ENCODE measurements around the gene THAP5. TPM values are rescaled to one million over a fixed set of nuclear protein-coding genes. Genes with fewer than 3 reads are reported as not detected.

Gene THAP5
- polyA plus RNA-seq, 1 of the 3 experiments (the other 2 are of a cell fraction) = 4.2 TPM

GRCh38 chr7:108614896-108615295, 45.4 kb upstream of the THAP5 start:
- Histone ChIP-seq H3K27ac (ENCODE audit: low read depth in 2 of 2, low read length in 1 of 2) (no peak overlapping the region), H3K79me2 (ENCODE audit: insufficient read depth) (no peaks in the 10 kb centered on the region), H3K4me1 (ENCODE audit: control insufficient read depth in 1 of 2, insufficient read depth in 2 of 2, low read depth in 1 of 2, low read length in 1 of 2) (no peaks in the 10 kb centered on the region), H3K9me3 (no peaks in the 10 kb centered on the region), H3K36me3 (replicated peaks in 1 of 2; ENCODE audit: control insufficient read depth in 1 of 2, insufficient read depth in 2 of 2, low read length in 1 of 2) (no peaks in the 10 kb centered on the region), H3K4me3 (ENCODE audit: low read depth in 2 of 2, low read length in 1 of 2) (no peak overlapping the region), H3K9me2 (no peaks in the 10 kb centered on the region), H2AFZ (ENCODE audit: low read depth) (no peak overlapping the region), H3K27me3 (ENCODE audit: insufficient read depth) (no peaks in the 10 kb centered on the region; the same call in 1 of the 2 replicates), H4K20me1 (ENCODE audit: insufficient read depth) (no peaks in the 10 kb centered on the region), H3K9ac (no peak overlapping the region), H3K4me2 (no peak overlapping the region), H3F3A (replicated peaks; ENCODE audit: insufficient read depth) (no peaks in the 10 kb centered on the region)
- TF ChIP-seq RFX5 (IDR thresholded peaks at IDR 0.05; ENCODE audit: low read length) = no peak
- TF ChIP-seq, protein P1, sequence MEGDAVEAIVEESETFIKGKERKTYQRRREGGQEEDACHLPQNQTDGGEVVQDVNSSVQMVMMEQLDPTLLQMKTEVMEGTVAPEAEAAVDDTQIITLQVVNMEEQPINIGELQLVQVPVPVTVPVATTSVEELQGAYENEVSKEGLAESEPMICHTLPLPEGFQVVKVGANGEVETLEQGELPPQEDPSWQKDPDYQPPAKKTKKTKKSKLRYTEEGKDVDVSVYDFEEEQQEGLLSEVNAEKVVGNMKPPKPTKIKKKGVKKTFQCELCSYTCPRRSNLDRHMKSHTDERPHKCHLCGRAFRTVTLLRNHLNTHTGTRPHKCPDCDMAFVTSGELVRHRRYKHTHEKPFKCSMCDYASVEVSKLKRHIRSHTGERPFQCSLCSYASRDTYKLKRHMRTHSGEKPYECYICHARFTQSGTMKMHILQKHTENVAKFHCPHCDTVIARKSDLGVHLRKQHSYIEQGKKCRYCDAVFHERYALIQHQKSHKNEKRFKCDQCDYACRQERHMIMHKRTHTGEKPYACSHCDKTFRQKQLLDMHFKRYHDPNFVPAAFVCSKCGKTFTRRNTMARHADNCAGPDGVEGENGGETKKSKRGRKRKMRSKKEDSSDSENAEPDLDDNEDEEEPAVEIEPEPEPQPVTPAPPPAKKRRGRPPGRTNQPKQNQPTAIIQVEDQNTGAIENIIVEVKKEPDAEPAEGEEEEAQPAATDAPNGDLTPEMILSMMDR (IDR thresholded peaks at IDR 0.05) = no peak
- no peak for TF ChIP-seq NFIC (IDR thresholded peaks at IDR 0.05; ENCODE audit: borderline replicate concordance)
- no peak for TF ChIP-seq YY1 (IDR thresholded peaks at IDR 0.05; ENCODE audit: low read depth)
- no peak for TF ChIP-seq RAD21 (IDR thresholded peaks at IDR 0.05; ENCODE audit: low read length)
- no peak for TF ChIP-seq MAX (IDR thresholded peaks at IDR 0.05; ENCODE audit: low read depth)
- no peak for TF ChIP-seq MEF2A (IDR thresholded peaks at IDR 0.05; ENCODE audit: borderline replicate concordance, low read depth)
- no peak for TF ChIP-seq JUND (IDR thresholded peaks at IDR 0.05)
- no peak for TF ChIP-seq MXI1 (IDR thresholded peaks at IDR 0.05; ENCODE audit: low read depth, low read length)
- TF ChIP-seq EP300 (IDR thresholded peaks at IDR 0.05; ENCODE audit: borderline replicate concordance in 1 of 2, low read depth in 1 of 2, low read length in 1 of 2) = no peak
- no peak for TF ChIP-seq TAF1 (IDR thresholded peaks at IDR 0.05; ENCODE audit: borderline replicate concordance, low read depth, low read length)
- TF ChIP-seq, protein P2, sequence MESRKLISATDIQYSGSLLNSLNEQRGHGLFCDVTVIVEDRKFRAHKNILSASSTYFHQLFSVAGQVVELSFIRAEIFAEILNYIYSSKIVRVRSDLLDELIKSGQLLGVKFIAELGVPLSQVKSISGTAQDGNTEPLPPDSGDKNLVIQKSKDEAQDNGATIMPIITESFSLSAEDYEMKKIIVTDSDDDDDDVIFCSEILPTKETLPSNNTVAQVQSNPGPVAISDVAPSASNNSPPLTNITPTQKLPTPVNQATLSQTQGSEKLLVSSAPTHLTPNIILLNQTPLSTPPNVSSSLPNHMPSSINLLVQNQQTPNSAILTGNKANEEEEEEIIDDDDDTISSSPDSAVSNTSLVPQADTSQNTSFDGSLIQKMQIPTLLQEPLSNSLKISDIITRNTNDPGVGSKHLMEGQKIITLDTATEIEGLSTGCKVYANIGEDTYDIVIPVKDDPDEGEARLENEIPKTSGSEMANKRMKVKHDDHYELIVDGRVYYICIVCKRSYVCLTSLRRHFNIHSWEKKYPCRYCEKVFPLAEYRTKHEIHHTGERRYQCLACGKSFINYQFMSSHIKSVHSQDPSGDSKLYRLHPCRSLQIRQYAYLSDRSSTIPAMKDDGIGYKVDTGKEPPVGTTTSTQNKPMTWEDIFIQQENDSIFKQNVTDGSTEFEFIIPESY (IDR thresholded peaks at IDR 0.05; ENCODE audit: borderline replicate concordance, low read depth) = no peak
- no peak for TF ChIP-seq EZH2phosphoT487 (IDR thresholded peaks at IDR 0.05; ENCODE audit: borderline replicate concordance, low read depth)
- no peak for TF ChIP-seq TEAD4 (IDR thresholded peaks at IDR 0.05; ENCODE audit: borderline replicate concordance, insufficient read depth)
- no peak for TF ChIP-seq POLR2AphosphoS5 (IDR thresholded peaks at IDR 0.05; ENCODE audit: low read depth, low read length)
- no peak for TF ChIP-seq GABPA (IDR thresholded peaks at IDR 0.05; ENCODE audit: low read depth)
- no peak for TF ChIP-seq RXRA (IDR thresholded peaks at IDR 0.05; ENCODE audit: borderline replicate concordance, low read depth)
- no peak for TF ChIP-seq USF2 (IDR thresholded peaks at IDR 0.05; ENCODE audit: borderline replicate concordance, low read depth, low read length)
- TF ChIP-seq FOSL2 (IDR thresholded peaks at IDR 0.05; ENCODE audit: borderline replicate concordance, low read depth) = no peak
- no peak for TF ChIP-seq FOXJ3 (CRISPR knock-in tag; IDR thresholded peaks at IDR 0.05)
- ChIA-PET CTCF (interaction anchor here (0.9 to 1.5 kb wide), 4 partner anchors 18 to 191 kb away, joined by 3 to 7 read pairs (median 4); no protein-coding TSS in a partner anchor), POLR2A (no interaction called here)
- no peak for DNase-seq
- WGBS (ENCODE audit: low lambda C conversion rate) = 53% methylated on average over 3 of the region's 3 CpGs
